Prostate gland (tissue), 2 donors: ENCODE results near the gene PTPRT.

ENCODE experiments used
- CTCF ChIP-seq, 4 experiments: fragments of 200-600 bp in 2 of 4; fragments of 450-650 bp in 2 of 4; sonication (generic) in 2 of 4; IDR thresholded peaks; 1 replicate in 3 of 4; 2 replicates in 1 of 4; pipeline ENCODE4 v1.5.1; 2016 to 2019; ENCODE audit warnings: antibody characterized with exemption in 4 of 4, mild to moderate bottlenecking in 2 of 4, moderate library complexity in 2 of 4
- POLR2A ChIP-seq: fragments of 450-650 bp; IDR thresholded peaks from one replicate; pipeline ENCODE4 v1.6.1; 2016; ENCODE audit warnings: antibody characterized with exemption, mild to moderate bottlenecking
- POLR2AphosphoS5 ChIP-seq: sonication (generic); formaldehyde crosslinking; IDR thresholded peaks from one replicate; pipeline ENCODE4 v1.6.1; 2017; ENCODE audit warnings: antibody characterized with exemption

DNA sequence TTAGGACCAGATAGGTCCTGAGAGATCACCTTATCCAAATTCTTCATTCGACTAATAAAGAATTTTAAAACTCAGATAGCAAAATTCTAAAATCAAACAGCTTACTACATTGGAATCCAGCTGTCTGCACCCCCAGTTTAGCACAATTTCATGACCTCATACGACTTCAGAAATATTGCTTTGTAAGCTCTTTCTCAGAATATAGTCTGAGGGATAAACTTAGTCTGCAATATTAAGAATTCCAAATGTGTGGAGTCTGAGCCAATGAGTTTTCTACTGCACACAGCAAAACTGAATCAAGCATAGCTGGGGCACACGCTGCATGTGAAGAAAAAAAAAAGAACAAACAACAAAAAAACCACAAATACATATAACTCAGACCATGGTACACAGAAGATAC, 1029.9 kb downstream of the PTPRT start:
- TF ChIP-seq POLR2AphosphoS5 (no peak), CTCF (IDR thresholded peaks at IDR 0.05) (no peak), POLR2A (no peak)
